Psoas muscle (tissue), 8 donors: ENCODE data around the gene PROC. TPM values are rescaled to one million over a fixed set of nuclear protein-coding genes. Genes with fewer than 3 reads are reported as not detected.

Experiments used
- ATAC-seq, 4 donors: fragments of 200-7000 bp; cut with Tn5 transposase; one replicate each; pipeline ENCODE4 v1.9.1; 2020; ENCODE audit warnings: moderate library complexity in 3 of 4, mild to moderate bottlenecking in 2 of 4
- DNase-seq, 2 donors: peaks; one replicate each; pipeline ENCODE4 v3.0.0-alpha.2; 2020
- H3K27ac ChIP-seq: fragments of 200-600 bp; one replicate; pipeline ENCODE4 v1.8.0; 2022
- H3K27me3 ChIP-seq, 3 donors: fragments of 200-600 bp in 1 of 3; one replicate each; pipeline versions ENCODE4 v1.6.1 to v1.8.0; 2013 to 2022; ENCODE audit warnings: low read length in 2 of 3, mild to moderate bottlenecking in 2 of 3, moderate library complexity in 1 of 3; ENCODE audit not compliant: insufficient read depth in 3 of 3
- H3K36me3 ChIP-seq, 2 donors: fragments of 200-600 bp in 1 of 2; one replicate each; pipeline versions ENCODE4 v1.6.1 to v1.8.0; 2013 to 2022; ENCODE audit warnings: low read depth in 1 of 2, mild to moderate bottlenecking in 1 of 2, moderate library complexity in 1 of 2; ENCODE audit not compliant: insufficient read depth in 1 of 2
- H3K4me1 ChIP-seq: fragments of 200-600 bp; one replicate; pipeline ENCODE4 v1.8.0; 2022
- H3K4me3 ChIP-seq: fragments of 200-600 bp; one replicate; pipeline ENCODE4 v1.8.0; 2022; ENCODE audit warnings: mild to moderate bottlenecking
- H3K9me3 ChIP-seq: fragments of 200-600 bp; one replicate; pipeline ENCODE4 v1.8.0; 2022
- WGBS, 3 donors: extraction: QIAGEN DNeasy Blood & Tissue Kit; methylation state at CpG; one replicate each; pipeline versions ENCODE4 v1.1.6 to v1.1.7; 2013; 5-methylcytosine and 5-hydroxymethylcytosine counted together
- intact Hi-C, 2 donors: fragments of 100-400 bp; cut with DNase I; formaldehyde crosslinking; loops; one replicate each; pipeline versions ENCODE4 v1.11.0 to v1.14.2; 2022
- polyA plus RNA-seq, 3 donors: library from polyadenylated mRNA; stranded (reverse); fragments of 200-250 nt; gene quantifications; one replicate each; pipeline ENCODE4 v1.2.3, GENCODE V29; 2013
- total RNA-seq, 4 donors: library from RNA; stranded (reverse); fragmentation: NEBNext Ultra II Directional in 2 of 4; extraction: Animal tissue kit (Norgen Biotek cat#: 25700) in 2 of 4; gene quantifications; one replicate each; pipeline versions ENCODE4 v1.2.1 to v1.2.4, GENCODE V29; 2021 to 2023
- TF ChIP-seq, protein P1 (sequence below): fragments of 200-600 bp; IDR thresholded peaks from one replicate; pipeline ENCODE4 v1.8.0; 2022; ENCODE audit warnings: antibody characterized with exemption
- donor health status: healthy with polysubstance abuse.
- donor health status: DM: no; HTN: no; CAD: no; lungs with moderate emphysema.
- donor health status: Bipolar disorder and iron deficiency.
- donor health status: healthy.
- donor health status: DM: yes; HTN: yes; CAD: no.
- donor health status: DM: no; HTN: no; CAD: no.
- donor health status: DM: no; HTN: no; CAD: no.
- donor health status: DM: yes; HTN: yes; CAD: no.

PROC gene
- total and polyA plus RNA-seq, 7 donors = 0.05 to 0.60 TPM; not detected in 5

DNA sequence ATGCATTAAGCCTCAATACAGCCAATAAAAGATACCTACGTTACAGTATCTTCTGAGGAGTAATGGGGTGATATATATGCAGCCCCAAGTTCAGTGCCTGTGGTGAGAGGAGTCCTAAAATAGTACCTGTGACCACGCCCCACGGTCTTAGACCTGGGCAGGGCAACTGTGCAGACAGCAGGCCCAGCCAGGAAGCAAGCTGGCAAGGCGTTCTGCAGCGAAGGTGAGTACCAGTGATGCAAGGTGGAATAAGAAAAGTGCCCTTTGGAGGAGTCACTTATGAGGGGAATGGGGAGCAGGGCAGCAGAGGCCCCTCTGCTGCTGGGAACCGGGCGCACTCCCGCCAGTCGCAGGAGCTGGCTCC is 17.7 kb upstream of the PROC start:
- no peak for ATAC-seq

DNA sequence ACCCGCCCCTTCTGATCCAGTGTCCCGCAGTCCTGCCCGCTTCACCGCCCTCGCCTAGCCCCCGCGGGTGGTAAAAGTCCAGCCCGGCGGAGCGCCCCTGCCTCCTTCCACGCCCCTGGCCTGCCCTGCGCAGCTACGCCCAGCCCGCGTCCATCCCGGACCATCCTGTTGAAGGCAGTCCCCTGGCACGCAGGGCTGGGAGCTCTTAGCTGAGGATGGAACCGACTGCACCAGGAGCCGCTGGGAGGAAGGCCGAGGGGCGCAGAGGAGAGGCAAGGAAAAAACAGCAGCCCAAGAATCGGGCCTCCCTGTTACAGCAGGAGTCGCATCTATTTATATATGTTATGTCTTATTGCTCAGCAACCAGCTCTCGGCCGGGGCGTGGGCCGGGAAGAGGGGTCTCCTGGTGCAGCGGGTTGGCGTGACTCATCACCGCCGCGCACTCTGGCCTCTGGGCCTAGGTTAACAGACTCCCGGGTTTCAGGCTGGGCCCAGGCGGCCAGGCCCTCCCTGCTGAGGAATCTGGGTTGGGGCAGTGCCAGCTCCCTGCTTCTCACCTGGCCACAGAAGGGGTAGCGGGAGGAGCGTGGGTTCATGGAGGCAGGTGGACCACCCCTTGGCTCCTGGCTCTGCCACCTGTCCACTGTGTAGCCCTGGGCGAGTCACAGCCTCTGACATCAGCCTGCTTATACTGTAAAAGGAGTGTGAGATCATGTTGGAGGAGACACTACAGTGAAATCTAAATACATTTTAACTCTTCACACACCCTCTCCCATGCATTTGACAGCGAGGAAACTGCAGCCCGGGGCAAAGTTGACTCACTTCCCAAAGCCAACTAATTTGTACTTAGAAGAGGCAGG is 17.1 kb upstream of the PROC start:
- Histone ChIP-seq H3K27ac (peak overlapping the region; percentile 42), H3K27me3 (no peaks in the 10 kb centered on the region), H3K36me3 (no peaks in the 10 kb centered on the region), H3K9me3 (no peaks in the 10 kb centered on the region), H3K4me1 (peaks cover 26% of the 10 kb centered on the region), H3K4me3 (no peak overlapping the region)
- DNase-seq (no peak), ATAC-seq (no peak)
- intact Hi-C loops = no loop called here
- 69 to 76% (median 71%) methylated on average over 33 to 39 of the region's 39 CpGs for WGBS, 3 donors
- TF ChIP-seq, protein P1, sequence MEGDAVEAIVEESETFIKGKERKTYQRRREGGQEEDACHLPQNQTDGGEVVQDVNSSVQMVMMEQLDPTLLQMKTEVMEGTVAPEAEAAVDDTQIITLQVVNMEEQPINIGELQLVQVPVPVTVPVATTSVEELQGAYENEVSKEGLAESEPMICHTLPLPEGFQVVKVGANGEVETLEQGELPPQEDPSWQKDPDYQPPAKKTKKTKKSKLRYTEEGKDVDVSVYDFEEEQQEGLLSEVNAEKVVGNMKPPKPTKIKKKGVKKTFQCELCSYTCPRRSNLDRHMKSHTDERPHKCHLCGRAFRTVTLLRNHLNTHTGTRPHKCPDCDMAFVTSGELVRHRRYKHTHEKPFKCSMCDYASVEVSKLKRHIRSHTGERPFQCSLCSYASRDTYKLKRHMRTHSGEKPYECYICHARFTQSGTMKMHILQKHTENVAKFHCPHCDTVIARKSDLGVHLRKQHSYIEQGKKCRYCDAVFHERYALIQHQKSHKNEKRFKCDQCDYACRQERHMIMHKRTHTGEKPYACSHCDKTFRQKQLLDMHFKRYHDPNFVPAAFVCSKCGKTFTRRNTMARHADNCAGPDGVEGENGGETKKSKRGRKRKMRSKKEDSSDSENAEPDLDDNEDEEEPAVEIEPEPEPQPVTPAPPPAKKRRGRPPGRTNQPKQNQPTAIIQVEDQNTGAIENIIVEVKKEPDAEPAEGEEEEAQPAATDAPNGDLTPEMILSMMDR = no peak

More for the DNA sequence above, 17.7 kb upstream of the PROC start:
- Histone ChIP-seq H3K4me1 (peaks cover 26% of the 10 kb centered on the region), H3K9me3 (no peaks in the 10 kb centered on the region), H3K4me3 (no peak overlapping the region), H3K27me3 (no peaks in the 10 kb centered on the region), H3K36me3 (no peaks in the 10 kb centered on the region), H3K27ac (no peak overlapping the region)
- WGBS, 3 donors = 79 to 89% (median 84%) methylated on average over 5 to 9 of the region's 9 CpGs
- intact Hi-C loops = no loop called here
- TF ChIP-seq, protein P1 = no peak
- no peak for DNase-seq

DNA sequence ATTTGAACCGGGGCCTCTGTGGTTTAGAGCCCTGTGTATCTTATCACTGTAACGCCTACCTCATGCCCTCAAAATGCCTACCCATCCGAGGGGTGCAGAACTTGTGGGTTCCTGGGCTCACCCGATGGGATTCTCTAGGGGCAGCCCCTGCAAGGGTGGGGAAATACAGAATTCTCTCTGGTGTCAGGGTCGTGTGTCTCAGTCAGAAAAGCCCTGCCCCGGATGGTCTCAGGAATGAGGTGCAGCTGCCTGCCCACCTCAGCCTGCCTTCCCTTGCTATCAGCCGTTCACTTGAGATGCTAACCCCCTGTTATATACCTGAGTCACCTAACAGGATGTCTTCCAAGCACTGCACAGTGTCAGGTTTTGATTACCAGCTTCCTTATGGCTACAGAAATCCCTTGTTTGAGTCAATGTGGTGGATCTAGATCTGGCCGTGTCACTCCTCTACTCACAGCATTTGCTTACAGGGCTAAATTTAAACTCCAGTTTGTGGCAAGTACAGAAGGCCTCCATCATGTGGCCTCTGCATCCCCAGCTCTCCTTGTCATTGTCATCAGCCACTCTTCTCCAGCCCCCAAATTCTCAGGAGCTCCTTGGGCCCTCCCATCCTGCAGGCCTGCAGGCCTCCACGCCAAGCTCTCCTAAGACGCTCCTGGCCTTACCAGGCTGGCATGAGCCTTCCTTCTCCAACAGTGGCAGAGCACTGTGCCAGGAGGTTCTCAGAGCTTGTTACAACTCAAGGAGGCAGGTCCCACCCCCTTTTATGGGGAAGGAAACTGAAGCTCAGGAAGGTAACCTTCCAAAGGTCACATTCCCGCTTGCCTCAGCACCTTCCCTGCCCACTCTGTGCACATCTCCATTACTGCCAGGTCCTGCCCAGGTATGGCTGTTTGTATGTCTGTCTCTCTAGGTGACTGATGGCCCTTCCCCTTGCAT is 16.2 kb upstream of the PROC start:
- 75 to 88% (median 85%) methylated on average over 11 of the region's 11 CpGs for WGBS, 3 donors
- TF ChIP-seq, protein P1 = no peak
- ATAC-seq (no peak), DNase-seq (no peak)
- Histone ChIP-seq H3K4me3 (no peak overlapping the region), H3K9me3 (no peaks in the 10 kb centered on the region), H3K4me1 (peaks cover 26% of the 10 kb centered on the region), H3K36me3 (no peaks in the 10 kb centered on the region), H3K27ac (peak overlapping the region; percentile 42), H3K27me3 (no peaks in the 10 kb centered on the region)
- intact Hi-C loops = no loop called here

DNA sequence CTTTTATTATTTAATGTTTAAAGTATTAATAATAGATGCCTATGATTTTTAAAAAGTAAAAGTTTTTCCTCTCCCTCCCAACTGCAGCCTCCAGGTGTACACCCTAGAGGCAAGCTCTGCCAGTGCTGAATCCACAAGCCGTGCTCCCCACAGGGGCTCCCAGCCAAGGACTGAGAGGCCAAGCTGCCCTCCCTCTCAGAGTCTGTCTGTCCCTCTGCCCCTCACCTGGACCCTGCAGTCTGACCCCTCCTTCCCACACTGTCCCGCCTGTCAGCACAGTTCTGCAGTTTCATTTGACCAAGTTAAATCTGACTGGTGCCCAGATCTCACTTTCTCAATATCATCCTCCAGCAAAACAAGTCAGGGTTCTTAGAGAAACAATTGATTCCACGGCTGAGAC is 14.8 kb upstream of the PROC start:
- Histone ChIP-seq H3K36me3 (no peaks in the 10 kb centered on the region), H3K4me1 (peaks cover 20% of the 10 kb centered on the region), H3K27ac (no peak overlapping the region), H3K9me3 (no peaks in the 10 kb centered on the region), H3K27me3 (no peaks in the 10 kb centered on the region), H3K4me3 (no peak overlapping the region)
- intact Hi-C loops = no loop called here
- TF ChIP-seq, protein P1 = no peak
- DNase-seq (no peak), ATAC-seq (no peak)
- 57 to 66% (median 62%) methylated on average over 3 of the region's 3 CpGs for WGBS, 3 donors
